ENCODE data around the gene CSF3R. TPM values are rescaled to one million over a fixed set of nuclear protein-coding genes. Genes with fewer than 3 reads are reported as not detected.

Gene CSF3R
- total and polyA plus RNA-seq, 9 of the 15 experiments (the other 6 are each of a cell fraction or from before 2014, with no cell fraction given): 0.21 to 0.86 (median 0.40) TPM; not detected in 1

DNA sequence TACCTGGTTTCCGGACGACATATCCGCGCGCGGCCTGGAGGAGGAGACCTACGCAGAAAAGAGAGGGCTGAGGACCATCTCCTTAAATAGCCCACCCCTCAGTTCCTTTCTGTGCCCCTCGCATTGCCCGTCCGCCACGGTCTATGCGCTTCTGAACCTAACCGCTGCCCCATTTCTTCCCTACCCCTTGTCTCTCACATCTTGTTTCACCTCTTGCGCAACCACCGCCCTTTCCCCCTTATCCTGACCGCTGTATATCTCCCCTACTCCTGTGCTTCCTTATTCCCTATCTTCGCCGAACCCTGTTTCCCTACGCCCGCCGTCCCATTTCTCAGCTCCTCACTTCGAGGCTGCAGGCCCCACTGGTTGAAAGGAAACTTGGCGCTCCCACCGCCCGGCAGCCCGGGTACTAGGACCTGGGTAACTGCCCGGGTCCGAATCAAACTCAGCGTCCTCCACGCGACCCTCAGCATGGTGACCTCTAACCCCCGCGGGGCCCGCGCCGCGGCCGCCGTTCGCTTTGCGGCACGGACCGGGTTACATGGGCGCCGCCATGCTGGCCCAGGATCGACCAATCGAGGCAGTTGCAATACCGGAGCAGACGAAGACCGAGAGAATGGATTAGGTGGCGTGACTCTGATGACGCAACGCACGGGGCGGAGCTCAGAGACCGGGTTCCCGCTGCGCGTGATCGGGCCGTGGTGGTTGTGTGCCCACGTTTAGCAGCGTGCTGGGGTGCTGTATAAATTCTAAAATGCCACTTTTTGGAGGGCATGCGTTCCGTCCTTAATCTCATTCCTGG is 18.7 kb downstream of the CSF3R start, which contains the start of gene MRPS15 (continued):
- TF ChIP-seq, protein P1, sequence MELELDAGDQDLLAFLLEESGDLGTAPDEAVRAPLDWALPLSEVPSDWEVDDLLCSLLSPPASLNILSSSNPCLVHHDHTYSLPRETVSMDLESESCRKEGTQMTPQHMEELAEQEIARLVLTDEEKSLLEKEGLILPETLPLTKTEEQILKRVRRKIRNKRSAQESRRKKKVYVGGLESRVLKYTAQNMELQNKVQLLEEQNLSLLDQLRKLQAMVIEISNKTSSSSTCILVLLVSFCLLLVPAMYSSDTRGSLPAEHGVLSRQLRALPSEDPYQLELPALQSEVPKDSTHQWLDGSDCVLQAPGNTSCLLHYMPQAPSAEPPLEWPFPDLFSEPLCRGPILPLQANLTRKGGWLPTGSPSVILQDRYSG (tag; conservative IDR thresholded peaks at IDR 0.05; ENCODE audit: low read depth): peak; percentile 86
- TF ChIP-seq, protein P2, sequence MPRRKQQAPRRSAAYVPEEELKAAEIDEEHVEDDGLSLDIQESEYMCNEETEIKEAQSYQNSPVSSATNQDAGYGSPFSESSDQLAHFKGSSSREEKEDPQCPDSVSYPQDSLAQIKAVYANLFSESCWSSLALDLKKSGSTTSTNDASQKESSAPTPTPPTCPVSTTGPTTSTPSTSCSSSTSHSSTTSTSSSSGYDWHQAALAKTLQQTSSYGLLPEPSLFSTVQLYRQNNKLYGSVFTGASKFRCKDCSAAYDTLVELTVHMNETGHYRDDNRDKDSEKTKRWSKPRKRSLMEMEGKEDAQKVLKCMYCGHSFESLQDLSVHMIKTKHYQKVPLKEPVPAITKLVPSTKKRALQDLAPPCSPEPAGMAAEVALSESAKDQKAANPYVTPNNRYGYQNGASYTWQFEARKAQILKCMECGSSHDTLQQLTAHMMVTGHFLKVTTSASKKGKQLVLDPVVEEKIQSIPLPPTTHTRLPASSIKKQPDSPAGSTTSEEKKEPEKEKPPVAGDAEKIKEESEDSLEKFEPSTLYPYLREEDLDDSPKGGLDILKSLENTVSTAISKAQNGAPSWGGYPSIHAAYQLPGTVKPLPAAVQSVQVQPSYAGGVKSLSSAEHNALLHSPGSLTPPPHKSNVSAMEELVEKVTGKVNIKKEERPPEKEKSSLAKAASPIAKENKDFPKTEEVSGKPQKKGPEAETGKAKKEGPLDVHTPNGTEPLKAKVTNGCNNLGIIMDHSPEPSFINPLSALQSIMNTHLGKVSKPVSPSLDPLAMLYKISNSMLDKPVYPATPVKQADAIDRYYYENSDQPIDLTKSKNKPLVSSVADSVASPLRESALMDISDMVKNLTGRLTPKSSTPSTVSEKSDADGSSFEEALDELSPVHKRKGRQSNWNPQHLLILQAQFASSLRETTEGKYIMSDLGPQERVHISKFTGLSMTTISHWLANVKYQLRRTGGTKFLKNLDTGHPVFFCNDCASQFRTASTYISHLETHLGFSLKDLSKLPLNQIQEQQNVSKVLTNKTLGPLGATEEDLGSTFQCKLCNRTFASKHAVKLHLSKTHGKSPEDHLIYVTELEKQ (CRISPR knock-in tag; IDR thresholded peaks at IDR 0.05): no peak
- TF ChIP-seq ZNF695 (CRISPR knock-in tag; IDR thresholded peaks at IDR 0.05) (no peak), NFATC3 (IDR thresholded peaks at IDR 0.05) (0 out of 2 replicates have a peak, but pooled peaks have one; percentile 51), STAT5A (IDR thresholded peaks at IDR 0.05; ENCODE audit: borderline replicate concordance, low read length) (no peak; the same call in 1 of the 2 replicates), TAL1 (IDR thresholded peaks at IDR 0.05) (0 out of 2 replicates have a peak, but pooled peaks have one; percentile 31), HNRNPK (IDR thresholded peaks at IDR 0.05; ENCODE audit: low read depth, low read length, poor library complexity, severe bottlenecking) (no peak), ZNF77 (CRISPR knock-in tag; IDR thresholded peaks at IDR 0.05) (no peak), ZNF253 (CRISPR knock-in tag; conservative IDR thresholded peaks at IDR 0.05) (no peak), EP400 (IDR thresholded peaks at IDR 0.05) (peak; percentile 97), ZKSCAN8 (CRISPR knock-in tag; IDR thresholded peaks at IDR 0.05) (no peak), CHD1 (IDR thresholded peaks at IDR 0.05; ENCODE audit: low read length) (no peak), SMARCC2 (IDR thresholded peaks at IDR 0.05; ENCODE audit: low read depth) (no peak), ZNF212 (CRISPR knock-in tag; IDR thresholded peaks at IDR 0.05) (no peak), ZNF165 (CRISPR knock-in tag; IDR thresholded peaks at IDR 0.05; ENCODE audit: borderline replicate concordance) (no peak), FOS (IDR thresholded peaks at IDR 0.05; ENCODE audit: extremely low read depth, insufficient read length) (peak; percentile 22), ZNF584 (CRISPR knock-in tag; IDR thresholded peaks at IDR 0.05; ENCODE audit: low read depth) (peak; percentile 91; the same call in 1 of the 2 replicates), C11orf30 (IDR thresholded peaks at IDR 0.05; ENCODE audit: low read depth) (peak; percentile 99), SLC30A9 (CRISPR knock-in tag; IDR thresholded peaks at IDR 0.05) (0 out of 2 replicates have a peak, but pooled peaks have one; percentile 12)
- TF ChIP-seq, protein P3, sequence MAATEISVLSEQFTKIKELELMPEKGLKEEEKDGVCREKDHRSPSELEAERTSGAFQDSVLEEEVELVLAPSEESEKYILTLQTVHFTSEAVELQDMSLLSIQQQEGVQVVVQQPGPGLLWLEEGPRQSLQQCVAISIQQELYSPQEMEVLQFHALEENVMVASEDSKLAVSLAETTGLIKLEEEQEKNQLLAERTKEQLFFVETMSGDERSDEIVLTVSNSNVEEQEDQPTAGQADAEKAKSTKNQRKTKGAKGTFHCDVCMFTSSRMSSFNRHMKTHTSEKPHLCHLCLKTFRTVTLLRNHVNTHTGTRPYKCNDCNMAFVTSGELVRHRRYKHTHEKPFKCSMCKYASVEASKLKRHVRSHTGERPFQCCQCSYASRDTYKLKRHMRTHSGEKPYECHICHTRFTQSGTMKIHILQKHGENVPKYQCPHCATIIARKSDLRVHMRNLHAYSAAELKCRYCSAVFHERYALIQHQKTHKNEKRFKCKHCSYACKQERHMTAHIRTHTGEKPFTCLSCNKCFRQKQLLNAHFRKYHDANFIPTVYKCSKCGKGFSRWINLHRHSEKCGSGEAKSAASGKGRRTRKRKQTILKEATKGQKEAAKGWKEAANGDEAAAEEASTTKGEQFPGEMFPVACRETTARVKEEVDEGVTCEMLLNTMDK (IDR thresholded peaks at IDR 0.05; ENCODE audit: borderline replicate concordance, insufficient read depth, low read depth, low read length, poor library complexity, severe bottlenecking): no peak

Measured in K562 (cell line).